Fibroblast of pulmonary artery (primary cell): ENCODE measurements around the gene COMMD3.
"Not testable (repeated sequence)": the region's sequence is repeated elsewhere in the genome, so short reads cannot be mapped to it uniquely, and the experiment has no call there.

Experiments used
- DNase-seq: peaks from one replicate; pipeline ENCODE4 v3.0.0-alpha.2; 2010; ENCODE audit warnings: low read depth
- H3K4me3 ChIP-seq: replicated peaks from 2 replicates; pipeline ENCODE4 v1.5.1; 2011; ENCODE audit warnings: low read depth, mild to moderate bottlenecking, control low read depth, low read length, moderate library complexity
- CTCF ChIP-seq: IDR thresholded peaks from 2 replicates; pipeline ENCODE4 v1.5.1; 2011; ENCODE audit warnings: mild to moderate bottlenecking, control low read depth, low read length, inconsistent platforms; ENCODE audit errors: missing control alignments

Gene COMMD3

GRCh38 chr10:22349755-22350154, 33.6 kb downstream of the COMMD3 start:
- TF ChIP-seq CTCF = no peak

DNA sequence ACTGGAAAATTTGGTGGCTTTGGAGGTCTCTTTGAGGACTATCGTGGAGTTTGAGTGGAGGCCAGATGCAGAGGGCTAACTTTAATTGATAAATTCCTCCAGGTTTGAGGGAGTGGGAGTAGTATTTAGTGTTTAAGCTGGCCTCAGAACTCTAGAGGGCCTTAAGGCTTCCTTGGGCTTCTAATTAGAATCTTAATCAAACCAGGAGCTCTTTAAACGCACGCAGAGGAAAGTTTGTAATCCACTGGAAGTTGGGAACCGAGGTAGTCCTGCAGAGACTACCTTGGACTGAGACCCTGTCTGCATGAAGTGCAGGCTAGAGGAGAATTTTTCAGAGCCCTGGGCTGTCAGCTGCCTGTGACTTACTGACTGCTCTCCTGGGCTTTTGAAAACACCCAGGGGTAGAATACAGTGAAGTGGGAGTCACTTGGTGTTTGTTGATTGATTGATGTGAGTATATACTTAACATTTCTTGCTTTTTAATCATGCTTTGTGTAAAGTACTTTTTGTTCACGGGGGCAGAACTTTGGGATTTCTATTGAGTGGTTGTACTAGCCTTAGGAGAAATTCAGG, 35.0 kb downstream of the COMMD3 start:
- no peak for TF ChIP-seq CTCF
- H3K4me3 ChIP-seq = no peak overlapping the region
- DNase-seq = no peak

More at GRCh38 chr10:22349755-22350154, 33.6 kb downstream of the COMMD3 start:
- H3K4me3 ChIP-seq = no peak overlapping the region
- no peak for DNase-seq

DNA sequence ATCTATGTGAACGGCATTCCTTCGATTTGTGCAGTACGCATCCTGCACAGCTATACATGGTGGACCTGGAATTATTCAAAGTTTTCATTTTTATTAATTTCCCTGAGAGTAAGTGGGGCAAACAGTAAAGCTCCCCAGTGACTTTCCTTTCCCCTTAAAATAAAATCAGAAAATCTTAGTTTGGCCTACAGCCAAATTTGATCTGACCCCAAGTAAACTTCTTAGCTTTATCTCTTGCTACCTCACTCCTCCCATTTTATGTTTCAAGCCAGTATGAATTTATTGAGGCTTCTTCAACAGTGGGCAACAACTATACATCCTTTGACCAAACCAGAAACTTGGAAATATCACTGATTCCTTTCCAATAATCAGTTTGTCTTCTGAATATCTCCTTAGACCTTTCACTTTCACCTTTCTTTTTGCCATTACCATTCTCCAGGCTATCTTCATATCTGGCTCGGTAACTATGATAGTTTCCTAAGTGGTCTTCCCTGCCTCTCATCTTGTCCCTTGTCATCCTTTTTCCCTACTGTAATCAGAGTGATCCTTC, 40.2 kb downstream of the COMMD3 start:
- DNase-seq = no peak
- TF ChIP-seq CTCF = no peak
- no peak overlapping the region for H3K4me3 ChIP-seq

GRCh38 chr10:22357770-22358169, 41.6 kb downstream of the COMMD3 start:
- not testable (repeated sequence) for H3K4me3 ChIP-seq, DNase-seq

DNA sequence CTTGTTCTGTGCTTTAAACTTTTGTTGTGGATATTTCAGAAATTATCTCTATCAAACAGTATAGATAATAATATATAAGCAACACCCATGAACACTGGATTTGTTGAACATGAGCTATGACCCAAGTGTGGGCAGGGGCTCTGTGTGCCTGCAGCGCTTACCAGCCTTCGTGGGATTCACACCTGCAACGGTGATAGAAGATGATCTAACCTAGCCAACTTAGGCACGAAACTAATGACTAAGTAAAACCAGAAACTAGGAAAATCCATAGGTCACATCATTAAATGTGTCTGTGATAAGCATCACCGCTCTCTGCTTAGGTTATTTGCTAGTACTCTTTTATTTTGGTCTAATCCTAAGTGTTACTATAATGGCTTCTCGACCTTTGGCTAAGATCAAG, 47.1 kb downstream of the COMMD3 start:
- H3K4me3 ChIP-seq = no peak overlapping the region
- TF ChIP-seq CTCF = no peak
- no peak for DNase-seq

GRCh38 chr10:22364407-22365140, 48.4 kb downstream of the COMMD3 start:
- H3K4me3 ChIP-seq = no peak overlapping the region
- no peak for TF ChIP-seq CTCF
- no peak for DNase-seq

- DNase-seq = no peak
- no peak for TF ChIP-seq CTCF
- no peak overlapping the region for H3K4me3 ChIP-seq
Observed at GRCh38 chr10:22365233-22365632, 49.0 kb downstream of the COMMD3 start.
